Stimulated activated CD8-positive, alpha-beta memory T cell treated with anti-CD3 and anti-CD28 coated beads, Interleukin-7, amount 100 ng/mL, for 4 hours (primary cell): ENCODE results near the gene NR4A1.

Source experiments
- DNase-seq, 2 donors: peaks; one replicate each; pipeline ENCODE4 v3.0.0-alpha.2; 2020; ENCODE audit warnings: low read depth in 2 of 2

Gene NR4A1

DNA sequence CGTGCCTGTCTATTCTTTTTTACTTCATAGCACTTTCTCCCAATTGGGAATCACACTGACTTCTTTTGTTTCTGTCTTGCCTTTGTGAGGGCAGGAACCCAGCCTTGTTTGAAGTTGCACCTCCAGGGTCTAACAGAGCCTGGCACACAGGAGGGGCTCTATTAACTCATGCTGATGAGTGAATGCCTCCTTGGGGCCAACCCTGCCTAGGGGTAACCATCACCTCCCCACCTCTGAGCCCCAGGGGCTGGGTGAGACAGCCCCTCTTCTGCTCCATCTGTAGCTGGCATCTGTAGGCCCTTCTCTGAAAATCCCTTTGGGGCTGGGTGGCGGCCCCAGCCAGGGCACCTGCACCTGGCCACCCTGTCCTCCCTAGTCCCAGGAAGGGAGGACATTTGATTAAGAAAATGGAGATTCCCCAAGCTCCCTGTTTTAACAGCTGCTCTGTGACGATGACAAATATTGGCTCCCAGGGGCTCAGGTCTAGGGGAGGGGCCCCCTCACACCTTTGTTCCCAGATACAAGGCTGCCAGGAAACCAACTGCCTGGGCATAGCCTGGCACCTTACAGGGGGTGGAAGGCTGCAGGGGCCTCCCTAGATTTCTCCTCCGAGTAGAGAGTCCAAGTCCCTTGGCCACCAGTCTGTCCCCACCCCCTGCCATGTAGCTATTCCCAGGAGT, 32.7 kb upstream of the NR4A1 start:
- no peak for DNase-seq

DNA sequence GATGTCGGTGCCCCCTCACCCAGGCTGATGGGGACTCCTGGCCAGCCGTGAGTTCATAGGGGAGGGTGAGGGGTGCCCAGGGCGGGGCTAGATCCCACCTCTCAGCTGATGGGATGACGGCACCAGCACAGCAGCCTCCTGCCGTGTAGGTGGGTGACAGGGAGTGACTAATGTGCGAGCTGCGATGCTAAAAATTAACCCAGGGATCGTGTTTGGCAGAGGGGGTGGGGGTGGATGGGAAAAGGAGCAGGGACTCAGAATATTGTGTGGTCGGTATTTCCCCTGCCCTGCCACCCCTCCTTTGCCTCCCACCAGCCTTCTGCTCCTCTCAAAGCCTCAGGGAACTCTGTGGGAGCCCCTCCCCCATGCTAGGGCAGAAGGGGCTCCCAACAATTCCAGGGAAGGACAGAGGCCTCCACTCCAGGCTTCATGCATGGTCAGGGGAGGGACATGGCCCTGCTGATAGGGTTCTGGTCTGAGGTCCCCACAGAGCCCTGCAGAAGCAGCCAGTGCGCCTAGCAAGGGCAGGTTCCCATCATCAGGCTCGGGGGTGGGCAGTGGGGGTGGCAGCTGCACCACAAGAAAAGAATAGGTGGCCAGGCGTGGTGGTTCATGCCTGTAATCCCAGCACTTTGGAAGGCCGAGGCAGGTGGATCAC, 32.0 kb upstream of the NR4A1 start:
- DNase-seq: no peak

DNA sequence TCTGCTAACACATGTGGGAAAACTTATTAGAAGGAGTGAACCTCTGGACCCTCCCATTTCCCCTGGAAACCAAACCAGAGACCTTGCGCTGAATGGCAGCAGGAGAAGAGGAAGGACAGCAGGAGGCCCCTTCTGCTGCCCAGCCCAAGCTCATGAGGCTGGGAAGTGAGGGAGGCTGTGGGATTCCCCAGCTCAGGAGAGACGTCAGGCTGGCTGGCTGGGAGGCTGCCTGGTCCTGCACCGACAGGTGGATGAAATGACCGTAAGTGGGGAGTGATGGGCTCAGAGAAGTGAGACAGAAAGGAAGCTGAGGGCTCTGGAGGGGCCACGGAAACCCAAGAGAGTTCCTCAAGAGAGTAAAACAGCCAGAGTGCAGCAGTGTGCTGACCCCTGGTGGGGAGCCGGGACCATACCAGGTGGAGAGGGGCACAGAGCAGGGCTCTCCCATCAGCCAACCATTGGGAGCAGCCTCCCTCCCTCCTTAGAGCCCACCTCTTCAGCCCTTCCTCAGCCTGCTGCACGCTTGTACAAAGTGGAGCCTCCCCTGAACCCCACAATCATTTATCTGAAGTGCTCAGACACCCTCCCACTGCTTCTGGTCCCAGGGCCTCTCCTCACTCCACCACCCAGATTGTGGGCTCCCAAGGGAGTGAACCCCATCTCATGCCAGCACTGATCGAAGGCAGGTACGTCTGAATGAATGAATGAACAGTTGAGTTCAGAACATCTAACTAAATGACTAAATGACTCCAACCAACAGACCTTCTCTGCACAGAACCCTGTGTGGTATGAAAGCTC, 30.5 kb upstream of the NR4A1 start:
- peak; percentile 40 to 42 for DNase-seq

- no peak for DNase-seq
These were observed 28.4 kb upstream of the NR4A1 start for GRCh38 chr12:52022841-52023181.

- DNase-seq: peak; percentile 76 to 84
These were observed 27.9 kb upstream of the NR4A1 start for GRCh38 chr12:52023182-52023975.

- DNase-seq: no peak
These were observed 27.1 kb upstream of the NR4A1 start for GRCh38 chr12:52023976-52024688.

- no peak for DNase-seq
These were observed 26.4 kb upstream of the NR4A1 start for GRCh38 chr12:52024845-52025230.

GRCh38 chr12:52026263-52026662, 25.0 kb upstream of the NR4A1 start:
- no peak for DNase-seq

DNA sequence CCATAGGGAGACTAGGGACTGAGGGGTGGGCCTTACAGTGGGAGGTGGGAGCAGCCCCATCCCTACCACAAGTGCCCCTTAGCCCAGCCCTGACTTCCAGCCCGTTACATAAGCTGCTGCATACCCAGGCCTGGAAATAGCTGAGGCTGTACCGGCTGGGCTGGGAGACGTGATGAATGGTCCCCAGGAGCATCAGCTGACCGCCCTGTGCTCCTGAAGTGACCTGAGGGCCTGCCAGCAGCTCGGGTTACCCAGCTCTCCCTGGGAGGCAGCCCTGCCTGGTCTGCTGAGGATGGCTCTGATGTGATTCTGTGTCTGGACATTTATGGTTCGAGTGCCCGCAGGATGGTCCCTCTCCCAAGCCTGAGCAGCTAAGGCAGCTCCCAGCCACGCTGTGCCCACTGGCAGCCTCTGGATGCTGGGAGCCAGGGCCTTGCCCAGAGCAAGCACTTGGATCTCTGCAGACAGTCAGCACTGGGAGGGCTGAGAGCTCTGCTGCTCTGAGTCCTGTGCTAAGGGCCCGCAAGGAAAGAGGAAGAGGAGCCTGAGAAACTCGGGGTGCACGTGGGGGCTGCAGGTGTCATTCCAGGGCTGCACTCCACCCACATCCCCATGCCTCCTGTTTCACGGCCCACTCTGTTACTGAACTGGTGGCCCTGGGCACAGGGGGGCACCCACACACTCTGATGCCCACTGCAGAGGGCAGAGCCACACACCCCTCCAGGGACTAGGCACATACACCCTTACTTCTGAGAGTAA, 24.0 kb upstream of the NR4A1 start:
- DNase-seq: no peak

DNA sequence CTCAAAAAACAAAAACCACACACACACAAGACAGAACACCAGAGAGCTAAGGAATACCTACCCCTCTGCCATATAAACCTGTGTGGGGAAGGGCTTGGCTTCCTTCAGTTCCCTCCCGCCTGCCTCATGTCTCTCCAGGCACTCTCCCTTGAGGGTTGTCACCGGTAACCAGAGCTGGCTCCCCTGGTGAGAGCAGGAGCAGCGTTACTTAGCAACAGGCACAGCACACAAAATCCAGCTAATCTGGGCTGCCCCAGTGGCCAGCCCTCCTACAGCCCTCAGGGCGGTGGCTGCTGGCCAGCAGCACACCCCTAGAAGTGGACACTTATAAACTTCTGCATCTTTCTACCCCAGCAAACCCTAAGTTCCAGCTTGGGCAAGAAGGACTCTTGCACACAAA, 21.6 kb upstream of the NR4A1 start:
- no peak for DNase-seq

DNA sequence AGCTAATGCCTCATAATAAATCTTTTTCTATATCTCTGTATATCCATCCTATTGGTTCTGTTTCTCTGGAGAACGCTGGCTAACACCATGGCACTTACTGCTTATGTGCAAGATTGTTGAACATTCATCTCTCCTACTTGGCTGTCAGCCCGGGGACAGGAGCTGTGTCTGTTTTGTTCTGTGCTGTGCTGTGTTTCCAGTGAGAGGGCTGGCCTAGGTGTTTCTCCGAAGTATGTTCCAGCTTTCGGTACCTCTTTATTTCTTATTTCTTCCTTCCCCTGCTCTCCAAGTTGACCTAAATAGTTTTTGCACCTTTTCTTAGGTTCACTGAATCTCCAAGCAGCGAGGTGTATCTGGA, 18.8 kb upstream of the NR4A1 start:
- DNase-seq: no peak

DNA sequence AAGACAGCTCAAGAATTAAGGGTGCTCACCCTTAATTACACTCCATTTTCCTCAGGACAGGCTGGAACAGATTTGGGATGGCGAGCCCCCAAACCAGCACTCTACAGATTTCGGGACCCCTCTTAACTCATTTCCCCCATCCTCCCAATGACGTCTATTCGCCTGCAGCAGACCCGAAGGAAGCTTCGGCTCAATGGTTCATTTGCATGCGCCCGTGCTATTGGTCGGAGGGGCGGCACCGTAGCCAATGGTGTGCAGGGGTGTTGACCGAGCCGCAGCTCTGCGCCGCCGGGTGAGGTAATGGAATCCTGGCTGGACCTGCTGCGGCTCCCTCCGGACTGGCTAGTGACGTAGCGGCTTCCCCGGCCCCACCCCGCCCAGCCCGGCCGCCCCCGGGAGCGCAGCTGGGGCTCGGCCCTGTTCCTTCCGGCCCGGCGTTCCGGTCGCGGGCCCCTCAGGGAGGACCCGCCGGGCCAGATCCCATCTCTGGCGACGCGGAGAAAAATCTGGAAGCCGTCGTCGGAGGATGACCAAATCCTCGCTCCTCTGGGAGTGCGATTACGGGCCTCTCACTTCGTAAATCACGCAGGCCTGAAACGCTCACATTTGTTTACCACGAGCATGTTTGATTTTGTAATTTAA, 18.3 kb upstream of the NR4A1 start:
- peak; percentile 80 to 90 for DNase-seq

GRCh38 chr12:52033446-52034140, 17.6 kb upstream of the NR4A1 start:
- DNase-seq: no peak

GRCh38 chr12:52035190-52035589, 16.1 kb upstream of the NR4A1 start:
- DNase-seq: no peak

GRCh38 chr12:52035926-52036325, 15.3 kb upstream of the NR4A1 start:
- DNase-seq: no peak

DNA sequence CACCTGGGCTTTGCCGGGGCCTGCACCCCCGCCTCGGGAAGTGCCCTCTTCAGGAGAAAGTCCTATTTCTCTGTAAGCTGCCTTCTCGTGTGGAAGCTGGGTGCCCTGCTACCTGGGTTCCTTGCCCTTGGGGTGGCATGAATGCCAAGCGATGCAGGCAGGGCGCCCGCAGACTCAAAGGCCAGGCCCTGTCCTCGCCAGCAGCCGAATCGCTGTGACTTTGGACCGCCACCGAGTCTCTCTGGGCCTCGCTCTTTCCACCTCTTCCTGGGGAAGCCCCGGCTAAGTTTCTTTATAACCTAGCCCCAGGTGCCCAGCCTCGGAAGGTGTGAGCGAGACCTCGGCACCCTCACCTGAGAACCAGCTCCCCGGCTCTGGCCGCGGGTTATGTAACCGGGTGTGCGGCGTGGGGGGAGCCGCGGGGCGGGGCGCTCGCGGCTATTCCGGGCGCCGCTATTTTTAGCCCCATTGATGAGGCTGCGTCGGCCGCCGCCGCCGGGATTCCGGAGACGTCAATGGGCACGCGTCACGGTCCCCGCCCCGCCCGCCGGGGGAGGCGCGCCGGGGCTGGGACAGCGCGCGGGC, 14.6 kb upstream of the NR4A1 start:
- peak; percentile 76 to 85 for DNase-seq

- no peak for DNase-seq
These were observed 13.9 kb upstream of the NR4A1 start for GRCh38 chr12:52037248-52037861.

- DNase-seq: no peak
These were observed 12.8 kb upstream of the NR4A1 start for GRCh38 chr12:52038447-52038846.

GRCh38 chr12:52041035-52041434, 10.2 kb upstream of the NR4A1 start:
- no peak for DNase-seq
